ENCODE data around the gene CAMK1. TPM values are rescaled to one million over a fixed set of nuclear protein-coding genes. Genes with fewer than 3 reads are reported as not detected.

The CAMK1 gene
- total RNA-seq, 2 experiments from 2014 or later, result 33.5 to 35.7 TPM

- H3K36me3 Mint-ChIP-seq (ENCODE audit: low read depth), result peaks cover 46% of the 10 kb centered on the region
- H3K9me3 Mint-ChIP-seq (ENCODE audit: insufficient read depth), result no peaks in the 10 kb centered on the region
- ATAC-seq (no peak), DNase-seq (no peak)
- peak overlapping the region; percentile 94 for H3K27ac Mint-ChIP-seq
- ChIA-PET POLR2A (interaction anchor here (0.8 to 3.9 kb wide), 11 partner anchors 10 to 515 kb away, joined by 3 to 33 read pairs (median 5); partner anchors contain the start of genes ARPC4, CRELD1, MTMR14 and OGG1), CTCF (interaction anchor here (0.9 to 2.5 kb wide), 10 partner anchors 10 to 200 kb away, joined by 3 to 8 read pairs (median 4); partner anchors contain the start of gene OGG1)
- peaks cover 66% of the 10 kb centered on the region for H3K4me1 Mint-ChIP-seq (ENCODE audit: low read depth)
- peak overlapping the region; percentile 99 for H3K4me3 Mint-ChIP-seq
- H3K27me3 Mint-ChIP-seq (ENCODE audit: low read depth), result no peaks in the 10 kb centered on the region
Measured at GRCh38 chr3:9732740-9733115, 37.0 kb downstream of the CAMK1 start.

- H3K36me3 Mint-ChIP-seq (ENCODE audit: low read depth), result peaks cover 46% of the 10 kb centered on the region
- peak overlapping the region; percentile 99 for H3K4me3 Mint-ChIP-seq
- CTCF ChIA-PET, result interaction anchor here (0.9 to 2.5 kb wide), 12 partner anchors 10 to 201 kb away, joined by 3 to 8 read pairs (median 4); partner anchors contain the start of gene OGG1
- peak; percentile 84 for DNase-seq
- ATAC-seq, result peak; percentile 11
- POLR2A ChIA-PET, result interaction anchor here (1.1 to 3.9 kb wide), 10 partner anchors 12 to 516 kb away, joined by 3 to 33 read pairs (median 6); partner anchors contain the start of genes ARPC4, CRELD1, MTMR14 and OGG1
- H3K4me1 Mint-ChIP-seq (ENCODE audit: low read depth), result peaks cover 67% of the 10 kb centered on the region
- H3K27ac Mint-ChIP-seq, result peak overlapping the region; percentile 94
- no peaks in the 10 kb centered on the region for H3K9me3 Mint-ChIP-seq (ENCODE audit: insufficient read depth)
- H3K27me3 Mint-ChIP-seq (ENCODE audit: low read depth), result no peaks in the 10 kb centered on the region
Measured at GRCh38 chr3:9732080-9732739, 37.5 kb downstream of the CAMK1 start.

- ChIA-PET CTCF (interaction anchor here (1.2 to 2.5 kb wide), 6 partner anchors 12 to 378 kb away, joined by 4 to 8 read pairs (median 4); partner anchors contain the start of gene OGG1), POLR2A (interaction anchor here (0.9 to 3.9 kb wide), 9 partner anchors 13 to 369 kb away, joined by 3 to 33 read pairs (median 11); partner anchors contain the start of genes ARPC4, CRELD1, MTMR14 and OGG1)
- peaks cover 39% of the 10 kb centered on the region for H3K36me3 Mint-ChIP-seq (ENCODE audit: low read depth)
- peak; percentile 100 for DNase-seq
- peak within 1 kb of the TSS; percentile 97 for H3K27ac Mint-ChIP-seq
- no peaks in the 10 kb centered on the region for H3K9me3 Mint-ChIP-seq (ENCODE audit: insufficient read depth)
- H3K4me1 Mint-ChIP-seq (ENCODE audit: low read depth), result peaks cover 67% of the 10 kb centered on the region
- peak; percentile 97 for ATAC-seq
- H3K27me3 Mint-ChIP-seq (ENCODE audit: low read depth), result no peaks in the 10 kb centered on the region
- H3K4me3 Mint-ChIP-seq, result peak within 1 kb of the TSS; percentile 99
Measured at GRCh38 chr3:9731206-9732079, 38.3 kb downstream of the CAMK1 start, which contains the start of gene BRPF1. Gene BRPF1, plus strand, starts transcription at chr3:9731735. Its CDS starts 2,406 bp downstream, at chr3:9734141.

GRCh38 chr3:9730657-9731205 is 39.0 kb downstream of the CAMK1 start:
- POLR2A ChIA-PET, result interaction anchor here (0.9 to 3.9 kb wide), 7 partner anchors 18 to 368 kb away, joined by 3 to 33 read pairs (median 11); partner anchors contain the start of genes ARPC4, MTMR14, OGG1 and TADA3
- peak overlapping the region; percentile 97 for H3K27ac Mint-ChIP-seq

GRCh38 chr3:9729419-9729818 is 40.3 kb downstream of the CAMK1 start:
- Mint-ChIP-seq H3K36me3 (ENCODE audit: low read depth) (peaks cover 23% of the 10 kb centered on the region), H3K27ac (no peak overlapping the region), H3K9me3 (ENCODE audit: insufficient read depth) (no peaks in the 10 kb centered on the region), H3K4me3 (no peak overlapping the region), H3K27me3 (ENCODE audit: low read depth) (no peaks in the 10 kb centered on the region), H3K4me1 (ENCODE audit: low read depth) (peaks cover 49% of the 10 kb centered on the region)
- ATAC-seq, result no peak
- ChIA-PET POLR2A (interaction anchor here (0.5 to 3.5 kb wide), 3 partner anchors 63 to 333 kb away, joined by 3 to 17 read pairs (median 4); partner anchors contain the start of genes ARPC4 and TADA3), CTCF (interaction anchor here (1.0 kb wide), 2 partner anchors 114 to 226 kb away, joined by 3 read pairs; no protein-coding TSS in a partner anchor)
- DNase-seq, result no peak

More at GRCh38 chr3:9730657-9731205, 39.0 kb downstream of the CAMK1 start:
- Mint-ChIP-seq H3K27me3 (ENCODE audit: low read depth) (no peaks in the 10 kb centered on the region), H3K36me3 (ENCODE audit: low read depth) (peaks cover 36% of the 10 kb centered on the region), H3K4me1 (ENCODE audit: low read depth) (peaks cover 62% of the 10 kb centered on the region), H3K9me3 (ENCODE audit: insufficient read depth) (no peaks in the 10 kb centered on the region), H3K4me3 (peak overlapping the region; percentile 90)
- DNase-seq, result no peak
- peak; percentile 55 for ATAC-seq
- CTCF ChIA-PET, result interaction anchor here (1.0 to 2.5 kb wide), 7 partner anchors 13 to 377 kb away, joined by 3 to 8 read pairs (median 4); partner anchors contain the start of genes OGG1 and THUMPD3

- ChIA-PET POLR2A (interaction anchor here (0.8 to 1.6 kb wide), 3 partner anchors 9 to 78 kb away, joined by 3 to 5 read pairs (median 4); partner anchors contain the start of gene OGG1), CTCF (interaction anchor here (0.6 to 2.7 kb wide), 35 partner anchors 9 to 756 kb away, joined by 3 to 30 read pairs (median 4); partner anchors contain the start of genes ARPC4, CPNE9, OGG1 and TADA3)
- DNase-seq (no peak), ATAC-seq (no peak)
- H3K36me3 Mint-ChIP-seq (ENCODE audit: low read depth), result peaks cover 8% of the 10 kb centered on the region
- no peaks in the 10 kb centered on the region for H3K9me3 Mint-ChIP-seq (ENCODE audit: insufficient read depth)
- H3K4me3 Mint-ChIP-seq, result no peak overlapping the region
- H3K27ac Mint-ChIP-seq, result peak overlapping the region; percentile 79
- H3K27me3 Mint-ChIP-seq (ENCODE audit: low read depth), result peaks cover 2% of the 10 kb centered on the region
- H3K4me1 Mint-ChIP-seq (ENCODE audit: low read depth), result peaks cover 33% of the 10 kb centered on the region
Measured at GRCh38 chr3:9727743-9728142, 42.0 kb downstream of the CAMK1 start.

GRCh38 chr3:9727041-9727595 is 42.6 kb downstream of the CAMK1 start:
- Mint-ChIP-seq H3K9me3 (ENCODE audit: insufficient read depth) (no peaks in the 10 kb centered on the region), H3K4me1 (ENCODE audit: low read depth) (peaks cover 27% of the 10 kb centered on the region), H3K27ac (peak overlapping the region; percentile 79), H3K4me3 (peak overlapping the region; percentile 50), H3K36me3 (ENCODE audit: low read depth) (peaks cover 1% of the 10 kb centered on the region), H3K27me3 (ENCODE audit: low read depth) (peaks cover 3% of the 10 kb centered on the region)
- ATAC-seq (peak; percentile 18), DNase-seq (peak; percentile 71)
- CTCF ChIA-PET, result interaction anchor here (0.6 to 2.7 kb wide), 42 partner anchors 9 to 755 kb away, joined by 3 to 30 read pairs (median 4); partner anchors contain the start of genes ARPC4, CPNE9, OGG1 and TADA3
- POLR2A ChIA-PET, result interaction anchor here (0.8 to 1.6 kb wide), 3 partner anchors 10 to 77 kb away, joined by 3 to 5 read pairs (median 4); partner anchors contain the start of gene OGG1

GRCh38 chr3:9725775-9726515 is 43.8 kb downstream of the CAMK1 start:
- no peaks in the 10 kb centered on the region for H3K36me3 Mint-ChIP-seq (ENCODE audit: low read depth)
- DNase-seq (no peak), ATAC-seq (no peak)
- H3K4me1 Mint-ChIP-seq (ENCODE audit: low read depth), result peaks cover 27% of the 10 kb centered on the region
- POLR2A ChIA-PET, result no interaction called here
- H3K27me3 Mint-ChIP-seq (ENCODE audit: low read depth), result peaks cover 6% of the 10 kb centered on the region
- H3K9me3 Mint-ChIP-seq (ENCODE audit: insufficient read depth), result no peaks in the 10 kb centered on the region
- CTCF ChIA-PET, result interaction anchor here (1.0 to 2.7 kb wide), 6 partner anchors 10 to 323 kb away, joined by 3 to 19 read pairs (median 8); no protein-coding TSS in a partner anchor
- H3K27ac Mint-ChIP-seq, result no peak overlapping the region
- H3K4me3 Mint-ChIP-seq, result no peak overlapping the region

GRCh38 chr3:9721700-9722060 is 48.1 kb downstream of the CAMK1 start:
- CTCF ChIA-PET, result interaction anchor here (2.5 kb wide), 1 partner anchor 219 kb away, joined by 8 read pairs; no protein-coding TSS in a partner anchor
- Mint-ChIP-seq H3K36me3 (ENCODE audit: low read depth) (no peaks in the 10 kb centered on the region), H3K27me3 (ENCODE audit: low read depth) (peaks cover 9% of the 10 kb centered on the region), H3K9me3 (ENCODE audit: insufficient read depth) (no peaks in the 10 kb centered on the region), H3K4me3 (no peak overlapping the region), H3K27ac (no peak overlapping the region), H3K4me1 (ENCODE audit: low read depth) (peaks cover 2% of the 10 kb centered on the region)
- no peak for DNase-seq
- ATAC-seq, result no peak
- POLR2A ChIA-PET, result no interaction called here

Measured in activated CD8-positive, alpha-beta T cell treated with anti-CD3 and anti-CD28 coated beads, Interleukin-2, amount 10 ng/mL, durations not matched to agents 7 days and 5 days (primary cell).